Measurements from ENCODE around the gene CUL2.
"Not testable (repeated sequence)": the region's sequence is repeated elsewhere in the genome, so short reads cannot be mapped to it uniquely, and the experiment has no call there.

DNA sequence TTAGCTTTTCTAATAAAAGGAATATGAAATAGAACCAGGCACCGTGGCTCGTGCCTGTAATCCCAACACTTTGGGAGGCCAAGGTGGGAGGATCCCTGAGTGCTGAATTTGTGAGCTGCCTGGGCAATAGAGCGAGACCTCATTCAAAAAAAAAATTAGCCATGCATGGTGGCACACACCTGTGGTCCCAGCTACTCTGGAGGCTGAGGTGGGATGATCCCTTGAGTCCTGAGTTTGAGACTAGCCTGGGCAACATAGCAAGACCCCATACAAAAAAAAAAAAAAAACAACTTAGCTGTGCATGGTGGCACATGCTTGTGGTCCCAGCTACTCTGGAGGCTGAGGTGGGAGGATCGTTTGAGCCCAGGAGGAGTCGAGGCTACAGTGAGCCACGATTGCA is 44.9 kb downstream of the CUL2 start:
- TF ChIP-seq, protein P1, sequence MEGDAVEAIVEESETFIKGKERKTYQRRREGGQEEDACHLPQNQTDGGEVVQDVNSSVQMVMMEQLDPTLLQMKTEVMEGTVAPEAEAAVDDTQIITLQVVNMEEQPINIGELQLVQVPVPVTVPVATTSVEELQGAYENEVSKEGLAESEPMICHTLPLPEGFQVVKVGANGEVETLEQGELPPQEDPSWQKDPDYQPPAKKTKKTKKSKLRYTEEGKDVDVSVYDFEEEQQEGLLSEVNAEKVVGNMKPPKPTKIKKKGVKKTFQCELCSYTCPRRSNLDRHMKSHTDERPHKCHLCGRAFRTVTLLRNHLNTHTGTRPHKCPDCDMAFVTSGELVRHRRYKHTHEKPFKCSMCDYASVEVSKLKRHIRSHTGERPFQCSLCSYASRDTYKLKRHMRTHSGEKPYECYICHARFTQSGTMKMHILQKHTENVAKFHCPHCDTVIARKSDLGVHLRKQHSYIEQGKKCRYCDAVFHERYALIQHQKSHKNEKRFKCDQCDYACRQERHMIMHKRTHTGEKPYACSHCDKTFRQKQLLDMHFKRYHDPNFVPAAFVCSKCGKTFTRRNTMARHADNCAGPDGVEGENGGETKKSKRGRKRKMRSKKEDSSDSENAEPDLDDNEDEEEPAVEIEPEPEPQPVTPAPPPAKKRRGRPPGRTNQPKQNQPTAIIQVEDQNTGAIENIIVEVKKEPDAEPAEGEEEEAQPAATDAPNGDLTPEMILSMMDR (IDR thresholded peaks at IDR 0.05) = not testable (repeated sequence)
- not testable (repeated sequence) for TF ChIP-seq EP300 (IDR thresholded peaks at IDR 0.05)
